HG03342 (cell line): ENCODE measurements around the gene LDLR.
"Not testable (repeated sequence)": the region's sequence is repeated elsewhere in the genome, so short reads cannot be mapped to it uniquely, and the experiment has no call there.

Experiments
- ATAC-seq: cut with Tn5 transposase; IDR thresholded peaks from one replicate; pipeline ENCODE4 v1.9.1; 2021; ENCODE audit warnings: mild to moderate bottlenecking, moderate library complexity; ENCODE audit not compliant: unreplicated experiment

The LDLR gene

GRCh38 chr19:11103667-11104066, 14.4 kb downstream of the LDLR start:
- not testable (repeated sequence) for ATAC-seq

DNA sequence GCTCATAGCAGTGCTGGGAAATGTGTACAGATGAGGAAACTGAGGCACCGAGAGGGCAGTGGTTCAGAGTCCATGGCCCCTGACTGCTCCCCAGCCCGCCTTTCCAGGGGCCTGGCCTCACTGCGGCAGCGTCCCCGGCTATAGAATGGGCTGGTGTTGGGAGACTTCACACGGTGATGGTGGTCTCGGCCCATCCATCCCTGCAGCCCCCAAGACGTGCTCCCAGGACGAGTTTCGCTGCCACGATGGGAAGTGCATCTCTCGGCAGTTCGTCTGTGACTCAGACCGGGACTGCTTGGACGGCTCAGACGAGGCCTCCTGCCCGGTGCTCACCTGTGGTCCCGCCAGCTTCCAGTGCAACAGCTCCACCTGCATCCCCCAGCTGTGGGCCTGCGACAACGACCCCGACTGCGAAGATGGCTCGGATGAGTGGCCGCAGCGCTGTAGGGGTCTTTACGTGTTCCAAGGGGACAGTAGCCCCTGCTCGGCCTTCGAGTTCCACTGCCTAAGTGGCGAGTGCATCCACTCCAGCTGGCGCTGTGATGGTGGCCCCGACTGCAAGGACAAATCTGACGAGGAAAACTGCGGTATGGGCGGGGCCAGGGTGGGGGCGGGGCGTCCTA, 15.9 kb downstream of the LDLR start:
- no peak for ATAC-seq

- no peak for ATAC-seq
Observed at GRCh38 chr19:11106477-11106876, 17.2 kb downstream of the LDLR start.

DNA sequence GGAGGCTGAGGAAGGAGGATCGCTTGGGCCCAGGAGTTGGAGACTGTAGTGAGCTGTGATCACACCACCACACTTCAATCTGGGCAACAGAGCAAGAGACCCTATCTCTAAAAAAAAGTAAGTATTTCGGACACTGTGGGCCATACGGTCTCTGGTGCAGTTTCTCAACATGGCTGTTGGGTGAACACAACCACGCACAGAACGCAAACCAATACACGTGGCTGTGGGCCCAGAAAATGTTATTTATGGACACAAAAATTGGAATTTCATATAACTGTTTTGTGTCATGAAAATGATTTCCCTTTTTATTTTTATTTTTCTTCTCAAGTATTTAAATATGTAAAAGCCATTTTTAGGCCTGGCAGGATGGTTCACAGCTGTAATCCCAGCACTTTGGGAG, 19.5 kb downstream of the LDLR start:
- ATAC-seq: no peak

DNA sequence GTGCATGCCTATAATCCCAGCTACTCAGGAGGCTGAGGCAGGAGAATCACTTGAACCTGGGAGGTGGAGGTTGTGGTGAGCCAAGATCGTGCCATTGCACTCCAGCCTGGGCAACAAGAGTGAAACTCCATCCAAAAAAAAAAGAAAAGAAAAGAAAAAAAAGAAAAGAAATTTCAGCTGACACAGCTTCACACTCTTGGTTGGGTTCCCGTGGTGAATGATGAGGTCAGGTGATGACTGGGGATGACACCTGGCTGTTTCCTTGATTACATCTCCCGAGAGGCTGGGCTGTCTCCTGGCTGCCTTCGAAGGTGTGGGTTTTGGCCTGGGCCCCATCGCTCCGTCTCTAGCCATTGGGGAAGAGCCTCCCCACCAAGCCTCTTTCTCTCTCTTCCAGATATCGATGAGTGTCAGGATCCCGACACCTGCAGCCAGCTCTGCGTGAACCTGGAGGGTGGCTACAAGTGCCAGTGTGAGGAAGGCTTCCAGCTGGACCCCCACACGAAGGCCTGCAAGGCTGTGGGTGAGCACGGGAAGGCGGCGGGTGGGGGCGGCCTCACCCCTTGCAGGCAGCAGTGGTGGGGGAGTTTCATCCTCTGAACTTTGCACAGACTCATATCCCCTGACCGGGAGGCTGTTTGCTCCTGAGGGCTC, 22.0 kb downstream of the LDLR start:
- no peak for ATAC-seq

- ATAC-seq: no peak
Observed at GRCh38 chr19:11111771-11112144, 22.5 kb downstream of the LDLR start.

DNA sequence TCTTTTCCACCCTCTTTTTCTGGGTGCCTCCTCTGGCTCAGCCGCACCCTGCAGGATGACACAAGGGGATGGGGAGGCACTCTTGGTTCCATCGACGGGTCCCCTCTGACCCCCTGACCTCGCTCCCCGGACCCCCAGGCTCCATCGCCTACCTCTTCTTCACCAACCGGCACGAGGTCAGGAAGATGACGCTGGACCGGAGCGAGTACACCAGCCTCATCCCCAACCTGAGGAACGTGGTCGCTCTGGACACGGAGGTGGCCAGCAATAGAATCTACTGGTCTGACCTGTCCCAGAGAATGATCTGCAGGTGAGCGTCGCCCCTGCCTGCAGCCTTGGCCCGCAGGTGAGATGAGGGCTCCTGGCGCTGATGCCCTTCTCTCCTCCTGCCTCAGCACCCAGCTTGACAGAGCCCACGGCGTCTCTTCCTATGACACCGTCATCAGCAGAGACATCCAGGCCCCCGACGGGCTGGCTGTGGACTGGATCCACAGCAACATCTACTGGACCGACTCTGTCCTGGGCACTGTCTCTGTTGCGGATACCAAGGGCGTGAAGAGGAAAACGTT, 24.0 kb downstream of the LDLR start:
- no peak for ATAC-seq

DNA sequence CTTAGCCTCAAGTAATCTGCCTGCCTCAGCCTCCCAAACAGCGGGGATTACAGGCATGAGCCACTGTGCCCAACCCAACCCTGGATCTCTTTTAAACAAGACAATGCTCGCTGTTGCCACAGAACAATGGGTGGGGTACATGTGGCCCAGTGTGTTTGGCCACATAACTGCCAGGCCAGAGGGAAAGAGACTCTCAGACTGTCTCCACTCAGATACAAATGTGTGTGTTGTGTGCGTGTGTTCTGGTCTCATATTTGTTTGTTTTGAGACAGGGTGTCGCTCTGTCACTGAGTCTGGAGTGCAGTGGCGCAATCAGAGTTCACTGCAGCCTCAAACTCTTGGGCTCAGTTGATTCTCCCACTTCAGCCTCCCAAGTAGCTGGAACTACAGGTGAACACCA, 25.8 kb downstream of the LDLR start:
- no peak for ATAC-seq

DNA sequence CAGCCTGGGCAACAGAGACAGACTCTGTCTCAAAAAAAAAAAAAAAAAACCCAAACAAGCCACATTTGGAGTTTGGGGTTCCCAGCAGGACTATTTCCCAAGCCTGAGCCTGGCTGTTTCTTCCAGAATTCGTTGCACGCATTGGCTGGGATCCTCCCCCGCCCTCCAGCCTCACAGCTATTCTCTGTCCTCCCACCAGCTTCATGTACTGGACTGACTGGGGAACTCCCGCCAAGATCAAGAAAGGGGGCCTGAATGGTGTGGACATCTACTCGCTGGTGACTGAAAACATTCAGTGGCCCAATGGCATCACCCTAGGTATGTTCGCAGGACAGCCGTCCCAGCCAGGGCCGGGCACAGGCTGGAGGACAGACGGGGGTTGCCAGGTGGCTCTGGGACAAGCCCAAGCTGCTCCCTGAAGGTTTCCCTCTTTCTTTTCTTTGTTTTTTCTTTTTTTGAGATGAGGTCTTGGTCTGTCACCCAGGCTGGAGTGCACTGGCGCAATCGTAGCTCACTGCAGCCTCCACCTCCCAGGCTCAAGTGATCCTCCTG, 26.7 kb downstream of the LDLR start:
- no peak for ATAC-seq

GRCh38 chr19:11116507-11116906, 27.2 kb downstream of the LDLR start:
- no peak for ATAC-seq

GRCh38 chr19:11121963-11122362, 32.7 kb downstream of the LDLR start:
- not testable (repeated sequence) for ATAC-seq

DNA sequence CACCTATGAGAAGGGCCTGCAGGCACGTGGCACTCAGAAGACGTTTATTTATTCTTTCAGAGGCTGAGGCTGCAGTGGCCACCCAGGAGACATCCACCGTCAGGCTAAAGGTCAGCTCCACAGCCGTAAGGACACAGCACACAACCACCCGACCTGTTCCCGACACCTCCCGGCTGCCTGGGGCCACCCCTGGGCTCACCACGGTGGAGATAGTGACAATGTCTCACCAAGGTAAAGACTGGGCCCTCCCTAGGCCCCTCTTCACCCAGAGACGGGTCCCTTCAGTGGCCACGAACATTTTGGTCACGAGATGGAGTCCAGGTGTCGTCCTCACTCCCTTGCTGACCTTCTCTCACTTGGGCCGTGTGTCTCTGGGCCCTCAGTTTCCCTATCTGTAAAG, 33.9 kb downstream of the LDLR start:
- ATAC-seq: no peak

DNA sequence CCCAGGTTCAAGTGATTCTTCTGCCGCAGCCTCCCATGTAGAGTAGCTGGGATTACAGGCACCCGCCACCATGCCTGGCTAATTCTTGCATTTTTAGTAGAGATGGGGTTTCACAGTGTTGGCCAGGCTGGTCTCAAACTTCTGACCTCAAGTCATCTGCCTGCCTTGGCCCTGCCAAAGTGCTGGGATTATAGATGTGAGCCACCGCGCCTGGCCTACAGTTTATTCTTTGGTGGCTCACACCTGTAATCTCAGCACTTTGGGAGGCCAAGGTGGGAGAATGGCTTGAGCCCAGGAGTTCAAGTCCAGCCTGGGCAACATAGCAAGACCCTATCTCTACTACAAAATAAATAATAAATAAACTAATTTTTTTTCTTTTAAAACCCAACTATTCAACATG, 34.9 kb downstream of the LDLR start:
- ATAC-seq: not testable (repeated sequence)

- ATAC-seq: no peak
Observed at GRCh38 chr19:11125994-11126685, 36.9 kb downstream of the LDLR start.

GRCh38 chr19:11127905-11128304, 38.6 kb downstream of the LDLR start:
- no peak for ATAC-seq

DNA sequence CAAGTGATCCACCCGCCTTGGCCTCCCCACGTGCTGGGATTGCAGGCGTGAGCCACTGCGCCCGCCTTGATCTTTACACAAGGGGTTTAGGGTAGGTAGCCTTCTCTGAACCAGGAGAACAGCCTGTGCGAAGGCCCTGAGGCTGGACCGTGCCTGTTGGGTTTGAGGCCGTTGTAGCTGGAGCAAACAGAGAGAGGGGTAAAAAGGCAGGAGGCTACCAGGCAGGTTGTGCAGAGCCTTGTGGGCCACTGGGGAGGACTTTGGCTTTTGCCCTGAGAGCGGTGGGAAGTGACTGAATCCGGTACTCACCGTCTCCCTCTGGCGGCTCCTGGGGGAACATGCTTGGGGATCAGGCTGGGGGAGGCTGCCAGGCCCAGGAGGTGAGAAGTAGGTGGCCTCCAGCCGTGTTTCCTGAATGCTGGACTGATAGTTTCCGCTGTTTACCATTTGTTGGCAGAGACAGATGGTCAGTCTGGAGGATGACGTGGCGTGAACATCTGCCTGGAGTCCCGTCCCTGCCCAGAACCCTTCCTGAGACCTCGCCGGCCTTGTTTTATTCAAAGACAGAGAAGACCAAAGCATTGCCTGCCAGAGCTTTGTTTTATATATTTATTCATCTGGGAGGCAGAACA, 41.7 kb downstream of the LDLR start:
- ATAC-seq: no peak

GRCh38 chr19:11131471-11131870, 42.2 kb downstream of the LDLR start:
- no peak for ATAC-seq

DNA sequence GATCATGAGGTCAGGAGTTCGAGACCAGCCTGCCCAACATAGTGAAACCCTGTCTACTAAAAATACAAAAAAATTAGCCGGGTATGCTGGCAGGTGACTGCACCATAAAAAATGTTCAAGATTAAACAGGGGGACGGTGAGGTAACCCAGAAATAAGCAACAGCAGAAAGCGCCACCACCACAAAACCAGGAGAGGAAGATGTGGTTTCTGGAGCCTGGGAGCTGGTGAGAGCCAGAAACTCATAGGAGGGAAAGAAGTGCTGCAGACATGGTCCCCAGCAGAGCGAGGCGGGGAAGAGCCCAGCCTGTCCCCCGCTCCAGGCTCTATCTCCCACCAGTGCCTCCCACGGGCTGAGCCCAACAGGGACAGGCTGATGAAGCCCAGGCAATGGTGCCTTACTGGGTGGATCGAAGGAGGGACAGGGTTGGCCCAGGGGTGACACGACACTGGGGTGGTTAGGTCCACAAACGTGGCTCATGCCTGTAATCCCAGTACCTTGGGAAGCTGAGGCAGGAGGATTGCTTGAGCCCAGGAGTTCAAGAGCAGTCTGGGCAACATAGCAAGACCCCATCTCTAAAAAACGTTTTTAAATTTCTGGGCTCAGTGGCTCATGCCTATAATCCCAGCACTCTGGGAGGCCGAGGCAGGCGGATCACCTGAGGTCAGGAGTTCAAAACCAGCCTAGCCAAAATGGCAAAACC, 47.3 kb downstream of the LDLR start:
- ATAC-seq: no peak

- no peak for ATAC-seq
Observed at GRCh38 chr19:11137542-11138384, 48.5 kb downstream of the LDLR start.
